Measurements from ENCODE around the gene FAM89A.

FAM89A gene

DNA sequence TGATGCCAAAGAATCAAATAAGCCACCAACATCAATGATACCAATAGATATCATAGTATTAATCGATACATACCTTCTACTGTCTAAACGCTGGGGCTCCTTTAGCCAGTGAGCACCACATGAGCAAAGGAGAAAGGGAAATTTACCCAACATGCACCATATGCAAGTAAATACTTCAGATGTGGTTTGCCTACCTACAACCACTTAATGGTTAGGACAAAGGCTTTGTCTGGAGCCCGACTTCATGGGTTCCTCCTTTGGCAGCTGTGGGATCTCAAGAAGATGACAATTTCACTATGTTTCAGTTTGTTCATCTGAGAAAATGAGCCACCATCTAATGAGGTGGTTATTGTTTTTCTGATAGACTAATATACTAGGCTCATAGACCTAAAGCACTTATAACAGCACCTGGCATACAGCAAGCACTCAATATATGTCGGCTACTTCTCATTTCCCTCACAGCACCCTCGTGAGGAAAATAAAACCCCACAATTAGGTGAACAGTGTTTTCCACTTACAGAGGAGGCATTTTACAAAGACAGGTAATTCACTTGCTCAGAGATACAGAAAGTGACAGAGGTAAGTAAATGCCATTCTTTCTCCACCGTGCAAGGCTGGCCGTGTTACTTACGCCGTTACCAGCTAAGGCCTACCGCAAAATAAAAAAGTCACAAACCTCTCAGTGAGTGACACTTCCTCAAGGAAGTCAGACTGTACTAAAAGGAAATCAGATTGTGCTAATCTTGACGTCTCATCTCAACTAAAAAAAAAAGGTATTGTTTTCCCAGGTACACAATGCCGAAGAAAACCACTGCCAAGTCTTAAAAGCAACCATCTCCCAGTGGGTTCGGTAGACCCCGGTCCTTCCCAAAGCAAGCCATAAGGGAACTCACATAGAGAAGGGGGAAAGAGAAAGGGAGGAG lies 63.0 kb downstream of the FAM89A start:
- Histone ChIP-seq H3K36me3 (ENCODE audit: control insufficient read depth in 5 of 5, insufficient read depth in 5 of 5, low read length in 5 of 5) (peaks cover 0 to 15% (median 7%) of the 10 kb centered on the region in 5 donors), H3K27me3 (ENCODE audit: control insufficient read depth in 5 of 5, insufficient read depth in 4 of 5, low read length in 5 of 5) (no peaks in the 10 kb centered on the region), H3K4me3 (ENCODE audit: low read depth in 1 of 5, low read length in 5 of 5) (peak overlapping the region; percentile 65 to 97 (median 79)), H3K27ac (ENCODE audit: low read depth, low read length) (peak overlapping the region; percentile 58), H3K9me3 (ENCODE audit: control insufficient read depth in 5 of 5, low read length in 5 of 5) (no peaks in the 10 kb centered on the region), H3K4me1 (ENCODE audit: control insufficient read depth in 5 of 5, insufficient read depth in 5 of 5, low read length in 5 of 5) (peaks cover 14 to 50% (median 27%) of the 10 kb centered on the region in 5 donors), H3K9ac (ENCODE audit: low read length in 5 of 5) (peak overlapping the region; percentile 36 to 89 (median 66))

GRCh38 chr1:230976360-230976759 lies 63.7 kb downstream of the FAM89A start:
- H3K36me3 ChIP-seq (ENCODE audit: control insufficient read depth in 5 of 5, insufficient read depth in 5 of 5, low read length in 5 of 5) = peaks cover 0 to 10% (median 3%) of the 10 kb centered on the region in 5 donors
- H3K27me3 ChIP-seq (ENCODE audit: control insufficient read depth in 5 of 5, insufficient read depth in 4 of 5, low read length in 5 of 5) = no peaks in the 10 kb centered on the region
- H3K9ac ChIP-seq (ENCODE audit: low read length in 5 of 5) = peak overlapping the region in 1 of 5 donors; percentile 5
- H3K4me3 ChIP-seq (ENCODE audit: low read depth in 1 of 5, low read length in 5 of 5) = no peak overlapping the region
- no peak overlapping the region for H3K27ac ChIP-seq (ENCODE audit: low read depth, low read length)
- H3K4me1 ChIP-seq (ENCODE audit: control insufficient read depth in 5 of 5, insufficient read depth in 5 of 5, low read length in 5 of 5) = peaks cover 14 to 54% (median 27%) of the 10 kb centered on the region in 5 donors
- no peaks in the 10 kb centered on the region for H3K9me3 ChIP-seq (ENCODE audit: control insufficient read depth in 5 of 5, low read length in 5 of 5)

DNA sequence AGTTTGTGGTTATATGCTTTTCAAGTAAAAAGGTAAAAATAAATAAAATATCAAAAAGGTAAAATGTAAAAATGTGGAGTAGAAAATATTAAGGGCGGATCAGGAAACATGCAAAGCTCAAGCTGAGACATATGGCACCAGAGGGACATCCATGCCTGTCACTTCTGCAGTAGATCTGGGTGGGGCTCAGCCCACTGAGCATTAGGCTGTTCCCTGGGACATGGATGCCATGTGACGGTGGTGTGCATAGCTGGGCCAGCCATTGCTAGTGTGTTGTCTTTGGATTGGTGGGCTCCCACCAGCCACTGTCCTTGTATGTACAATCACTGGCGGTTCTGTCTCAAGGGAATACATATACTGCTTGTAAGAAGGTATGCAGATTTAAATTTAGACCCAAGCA lies 64.4 kb downstream of the FAM89A start:
- Histone ChIP-seq H3K36me3 (ENCODE audit: control insufficient read depth in 5 of 5, insufficient read depth in 5 of 5, low read length in 5 of 5) (peaks cover 0 to 8% (median 3%) of the 10 kb centered on the region in 5 donors), H3K27ac (ENCODE audit: low read depth, low read length) (no peak overlapping the region), H3K27me3 (ENCODE audit: control insufficient read depth in 5 of 5, insufficient read depth in 4 of 5, low read length in 5 of 5) (no peaks in the 10 kb centered on the region), H3K9ac (ENCODE audit: low read length in 5 of 5) (no peak overlapping the region), H3K4me3 (ENCODE audit: low read depth in 1 of 5, low read length in 5 of 5) (no peak overlapping the region), H3K4me1 (ENCODE audit: control insufficient read depth in 5 of 5, insufficient read depth in 5 of 5, low read length in 5 of 5) (peaks cover 14 to 54% (median 27%) of the 10 kb centered on the region in 5 donors), H3K9me3 (ENCODE audit: control insufficient read depth in 5 of 5, low read length in 5 of 5) (no peaks in the 10 kb centered on the region)

- no peak overlapping the region for H3K27ac ChIP-seq (ENCODE audit: low read depth, low read length)
- H3K9ac ChIP-seq (ENCODE audit: low read length in 5 of 5) = no peak overlapping the region
- peaks cover 0 to 8% (median 3%) of the 10 kb centered on the region in 5 donors for H3K36me3 ChIP-seq (ENCODE audit: control insufficient read depth in 5 of 5, insufficient read depth in 5 of 5, low read length in 5 of 5)
- H3K4me1 ChIP-seq (ENCODE audit: control insufficient read depth in 5 of 5, insufficient read depth in 5 of 5, low read length in 5 of 5) = peaks cover 5 to 33% (median 12%) of the 10 kb centered on the region in 5 donors
- H3K9me3 ChIP-seq (ENCODE audit: control insufficient read depth in 5 of 5, low read length in 5 of 5) = no peaks in the 10 kb centered on the region
- no peaks in the 10 kb centered on the region for H3K27me3 ChIP-seq (ENCODE audit: control insufficient read depth in 5 of 5, insufficient read depth in 4 of 5, low read length in 5 of 5)
- no peak overlapping the region for H3K4me3 ChIP-seq (ENCODE audit: low read depth in 1 of 5, low read length in 5 of 5)
Measured at GRCh38 chr1:230972855-230973271, 67.2 kb downstream of the FAM89A start.

GRCh38 chr1:230971771-230972170 lies 68.3 kb downstream of the FAM89A start:
- H3K4me3 ChIP-seq (ENCODE audit: low read depth in 1 of 5, low read length in 5 of 5) = no peak overlapping the region
- no peak overlapping the region for H3K27ac ChIP-seq (ENCODE audit: low read depth, low read length)
- no peaks in the 10 kb centered on the region for H3K9me3 ChIP-seq (ENCODE audit: control insufficient read depth in 5 of 5, low read length in 5 of 5)
- H3K36me3 ChIP-seq (ENCODE audit: control insufficient read depth in 5 of 5, insufficient read depth in 5 of 5, low read length in 5 of 5) = peaks cover 0 to 8% (median 3%) of the 10 kb centered on the region in 5 donors
- no peaks in the 10 kb centered on the region for H3K27me3 ChIP-seq (ENCODE audit: control insufficient read depth in 5 of 5, insufficient read depth in 4 of 5, low read length in 5 of 5)
- peaks cover 0 to 22% (median under 1%) of the 10 kb centered on the region in 5 donors for H3K4me1 ChIP-seq (ENCODE audit: control insufficient read depth in 5 of 5, insufficient read depth in 5 of 5, low read length in 5 of 5)
- no peak overlapping the region for H3K9ac ChIP-seq (ENCODE audit: low read length in 5 of 5)

DNA sequence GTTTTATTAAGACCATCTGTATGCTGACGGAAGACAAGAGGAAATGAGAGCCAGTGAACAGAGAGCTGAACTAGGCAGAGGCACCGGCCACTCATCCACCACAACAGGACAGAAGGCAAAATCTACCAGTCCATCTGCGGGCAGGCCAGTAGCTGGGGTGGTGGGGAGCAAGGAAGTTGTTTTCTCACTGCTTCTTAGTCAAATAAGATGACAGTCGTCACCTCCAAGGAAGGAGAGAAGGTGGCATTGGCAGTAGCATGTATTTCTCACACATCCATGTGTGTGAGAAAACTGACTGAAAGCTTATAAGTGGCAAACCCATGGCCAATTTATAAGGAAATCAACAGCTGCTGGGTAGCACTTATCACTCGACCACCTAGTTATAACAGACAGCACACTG lies 69.6 kb downstream of the FAM89A start:
- Histone ChIP-seq H3K4me1 (ENCODE audit: control insufficient read depth in 5 of 5, insufficient read depth in 5 of 5, low read length in 5 of 5) (peaks cover 0 to 11% (median 0%) of the 10 kb centered on the region in 5 donors), H3K27me3 (ENCODE audit: control insufficient read depth in 5 of 5, insufficient read depth in 4 of 5, low read length in 5 of 5) (no peaks in the 10 kb centered on the region), H3K4me3 (ENCODE audit: low read depth in 1 of 5, low read length in 5 of 5) (no peak overlapping the region), H3K9ac (ENCODE audit: low read length in 5 of 5) (no peak overlapping the region), H3K9me3 (ENCODE audit: control insufficient read depth in 5 of 5, low read length in 5 of 5) (no peaks in the 10 kb centered on the region), H3K36me3 (ENCODE audit: control insufficient read depth in 5 of 5, insufficient read depth in 5 of 5, low read length in 5 of 5) (peaks cover 0 to 3% (median 0%) of the 10 kb centered on the region in 5 donors), H3K27ac (ENCODE audit: low read depth, low read length) (no peak overlapping the region)
